M059J (cell line): Measurements from ENCODE around the gene HTR3A. TPM values are rescaled to one million over a fixed set of nuclear protein-coding genes. Genes with fewer than 3 reads are reported as not detected.

ENCODE experiments used
- DNase-seq: peaks from one replicate; pipeline ENCODE4 v3.0.0-alpha.2; 2012; ENCODE audit warnings: low read depth
- total RNA-seq: library from RNA; depleted of rRNA; stranded (reverse); fragments of >200 nt; shearing (Covaris generic); gene quantifications from 2 replicates; pipeline ENCODE4 v1.2.3, GENCODE V29; 2014; rRNA removed

Gene HTR3A
- total RNA-seq, 1 experiment from 2014 or later, result not detected

DNA sequence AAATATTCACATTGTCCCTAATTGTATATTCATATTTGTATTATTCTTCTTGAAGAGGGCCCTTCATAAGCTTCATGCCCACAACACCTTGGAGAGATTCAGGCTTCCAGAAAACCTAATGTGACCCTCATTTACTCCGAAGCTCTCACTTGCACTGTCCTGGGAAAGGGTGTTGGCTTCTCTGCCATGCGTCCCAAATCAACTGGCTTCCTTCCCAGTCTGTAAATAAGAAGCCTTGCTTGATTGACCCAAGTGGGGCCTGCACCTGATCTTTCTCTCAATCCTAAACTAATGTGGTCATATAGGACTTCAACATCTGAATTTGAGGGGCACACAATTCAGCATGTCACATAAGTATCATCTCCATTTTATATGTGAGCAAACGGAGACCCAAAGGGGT lies 44.1 kb downstream of the HTR3A start:
- no peak for DNase-seq

DNA sequence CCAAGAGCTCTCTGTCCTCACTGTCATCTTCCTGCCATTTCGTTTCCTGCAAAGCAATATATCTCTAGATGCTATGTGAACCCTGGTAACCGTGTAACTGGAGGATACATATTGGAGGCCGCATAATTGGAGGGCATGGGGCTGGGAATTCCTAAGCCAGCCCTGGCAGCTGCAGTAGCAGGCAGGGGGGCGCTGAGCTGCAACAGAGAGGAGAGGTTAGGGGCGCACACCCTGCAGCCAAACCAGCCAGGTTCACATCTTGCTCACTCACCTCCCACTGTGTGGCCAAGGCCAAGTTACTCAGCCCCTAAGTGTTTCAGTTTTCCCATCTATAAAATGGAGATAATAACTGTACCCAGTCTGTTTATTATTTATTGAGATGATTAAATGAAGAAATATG lies 44.7 kb downstream of the HTR3A start:
- DNase-seq, result no peak

DNA sequence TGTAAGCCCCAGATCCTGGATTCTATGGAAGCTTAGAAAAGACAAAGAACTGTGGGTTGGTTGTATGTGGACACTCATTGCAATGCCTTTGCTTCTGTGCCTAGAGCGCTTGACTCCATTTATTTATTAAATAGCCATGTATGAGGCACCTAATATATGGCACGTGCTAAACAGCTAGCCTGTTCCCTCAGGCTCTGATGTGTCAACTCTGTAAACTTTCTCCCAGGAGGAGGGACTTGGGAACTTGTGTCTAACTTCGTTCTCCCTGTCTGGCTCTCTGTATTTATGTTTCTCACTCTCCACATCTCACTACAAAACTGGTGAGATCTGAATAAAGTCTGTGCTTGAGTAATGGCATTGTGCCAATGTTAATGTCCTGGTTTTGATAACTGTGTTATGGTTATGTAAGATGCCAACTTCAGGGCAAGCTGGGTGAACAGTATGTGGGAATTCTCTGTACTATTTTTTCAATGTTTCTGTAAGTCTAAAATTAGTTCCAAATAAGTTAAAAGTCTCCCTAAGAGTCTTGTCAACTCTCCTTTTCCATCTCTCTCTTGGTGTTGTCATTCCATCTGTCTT lies 50.5 kb downstream of the HTR3A start:
- DNase-seq, result no peak

DNA sequence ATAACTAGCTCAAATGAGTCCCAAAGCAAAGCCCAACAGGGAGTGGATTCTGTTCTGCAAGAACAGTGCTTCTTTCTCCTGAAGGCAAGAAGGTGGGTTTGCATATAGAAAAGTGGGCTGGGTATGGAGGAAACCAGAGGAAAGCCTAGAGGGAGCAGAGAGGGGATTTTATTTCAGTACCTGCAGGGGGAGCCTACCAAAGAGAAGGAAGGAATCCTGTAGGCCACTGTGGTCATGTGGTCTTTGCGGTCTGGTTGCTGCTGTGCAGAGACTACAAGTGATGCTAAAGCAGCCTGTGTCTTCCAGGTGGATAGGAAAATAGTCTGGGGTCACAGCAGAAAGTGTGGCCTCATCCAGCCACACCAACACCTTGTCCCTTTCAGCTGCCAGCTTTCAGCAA lies 51.4 kb downstream of the HTR3A start:
- peak; percentile 22 for DNase-seq

DNA sequence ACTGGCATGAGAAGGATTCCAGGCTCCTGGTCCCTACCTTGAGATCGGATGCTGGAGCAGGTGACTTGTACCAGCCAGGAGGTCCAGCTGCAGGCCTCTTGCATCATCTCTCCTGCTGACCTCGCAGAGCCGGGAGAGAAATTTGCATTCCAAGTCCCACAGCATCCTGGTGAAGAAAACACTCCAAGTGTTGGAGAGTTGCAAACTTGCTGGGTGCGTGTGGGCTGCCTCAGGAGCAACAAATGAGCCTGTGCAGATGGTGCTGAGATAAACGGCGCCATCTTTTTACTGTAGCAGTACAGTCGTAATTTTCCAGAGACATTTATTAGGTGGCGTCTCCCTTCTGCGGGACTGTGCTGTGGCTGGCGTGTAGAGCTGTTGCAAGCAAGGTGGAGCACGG lies 52.5 kb downstream of the HTR3A start:
- DNase-seq, result no peak

DNA sequence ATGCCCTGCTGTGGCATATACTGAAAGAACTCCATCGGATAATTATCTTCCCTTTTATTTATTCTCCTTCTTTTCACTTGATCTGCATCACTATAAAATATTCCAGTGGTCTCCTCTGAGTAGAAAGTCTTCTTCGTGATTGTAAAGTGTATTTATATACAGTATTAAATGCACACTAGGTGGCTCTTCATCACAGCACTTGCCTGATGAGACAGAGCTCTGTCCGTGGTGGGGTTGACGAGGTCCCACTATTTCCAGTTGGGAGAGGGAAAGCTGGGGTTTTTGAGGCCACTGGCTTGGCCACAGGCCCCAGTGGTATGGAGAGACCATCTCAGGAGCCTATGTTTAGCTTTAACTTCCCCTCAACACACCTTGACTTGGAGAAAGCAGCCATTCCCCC lies 53.0 kb downstream of the HTR3A start:
- DNase-seq, result no peak

DNA sequence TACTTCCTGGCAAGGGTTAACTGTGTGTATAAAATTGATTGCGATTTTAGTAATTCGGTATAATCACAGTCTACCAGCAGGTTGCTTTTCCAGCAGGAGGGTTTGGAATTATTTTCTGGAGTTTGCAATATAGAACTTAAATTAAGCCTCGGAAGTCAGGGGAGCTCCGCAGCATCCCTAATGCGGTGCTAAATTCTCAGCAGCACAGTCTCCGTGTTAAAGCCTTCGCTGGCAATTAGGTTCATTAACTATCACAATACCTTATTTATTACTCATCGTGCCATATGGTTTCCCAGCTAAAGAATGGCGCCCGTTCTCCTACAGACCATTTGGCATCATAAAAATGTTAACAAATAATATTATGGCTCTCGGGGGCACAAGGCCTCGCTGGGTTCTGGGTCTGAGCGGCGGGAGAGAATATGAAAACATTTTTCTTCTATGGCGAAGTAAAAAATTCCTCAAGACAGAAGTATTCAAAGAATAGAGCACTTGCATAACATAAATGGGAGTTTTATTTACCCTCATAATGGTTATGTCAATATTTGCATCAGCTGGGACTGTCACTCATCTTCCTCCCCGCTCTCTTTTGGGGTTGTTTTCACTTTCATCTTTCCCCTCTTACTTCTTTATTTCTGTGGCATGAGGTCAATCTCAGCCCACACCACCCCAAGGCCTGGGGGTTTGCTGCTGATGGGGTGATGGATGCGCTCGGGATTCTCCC lies 56.5 kb downstream of the HTR3A start:
- DNase-seq, result no peak

DNA sequence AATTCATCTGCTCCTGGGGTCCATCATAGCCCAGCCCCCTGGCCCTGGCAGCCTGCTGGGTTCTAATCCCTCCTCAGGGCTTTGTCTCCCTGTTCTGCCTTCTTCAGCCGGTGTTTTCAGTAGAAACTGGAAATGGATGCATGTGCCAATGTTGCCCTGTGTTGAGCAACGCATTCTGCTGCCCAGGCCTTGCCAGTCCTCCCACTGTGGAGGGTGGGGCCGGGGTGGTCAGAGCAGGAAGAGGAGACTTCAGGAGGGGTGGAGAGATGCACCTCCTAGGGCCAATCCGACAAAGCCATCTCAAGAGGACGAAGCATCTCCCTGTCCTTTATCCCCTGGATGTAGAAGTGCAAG lies 57.0 kb downstream of the HTR3A start:
- no peak for DNase-seq

DNA sequence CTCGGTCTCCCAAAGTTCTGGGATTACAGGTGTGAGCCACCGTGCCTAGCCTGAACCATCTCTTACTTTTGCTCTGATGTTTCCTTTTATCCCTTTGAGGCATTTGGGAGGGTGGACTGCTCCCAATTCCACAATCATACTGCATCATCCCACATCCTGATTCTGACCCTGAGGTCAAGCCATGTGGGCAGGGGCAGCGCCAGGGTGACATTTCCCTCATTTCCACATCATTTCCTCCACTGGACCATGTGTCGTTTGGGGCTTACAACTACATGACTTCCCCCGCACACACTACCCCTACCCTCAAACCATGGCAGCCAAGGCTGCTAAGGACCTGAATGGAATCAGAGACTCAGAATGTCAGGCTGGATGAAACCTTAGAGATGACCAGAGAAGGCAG lies 58.2 kb downstream of the HTR3A start:
- no peak for DNase-seq

DNA sequence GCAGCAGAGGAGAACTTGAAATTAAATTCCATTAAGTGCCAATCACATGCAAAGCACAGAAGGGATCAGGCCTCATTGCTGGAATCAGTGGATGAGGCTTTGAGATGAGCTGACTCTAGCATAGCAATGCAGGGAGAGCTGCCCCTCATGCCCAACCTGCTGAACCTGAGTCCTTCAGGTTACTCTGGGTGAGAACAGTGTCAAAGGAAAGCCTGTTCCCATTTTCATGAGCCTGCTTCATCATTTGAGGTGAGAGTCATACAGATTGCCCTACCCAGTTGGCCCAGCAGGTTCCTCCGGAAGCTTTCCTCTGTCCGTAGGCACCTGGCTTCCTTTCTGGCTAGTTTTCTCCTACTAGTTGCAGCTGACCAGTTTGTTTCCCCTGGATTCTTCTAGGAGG lies 58.7 kb downstream of the HTR3A start:
- no peak for DNase-seq

DNA sequence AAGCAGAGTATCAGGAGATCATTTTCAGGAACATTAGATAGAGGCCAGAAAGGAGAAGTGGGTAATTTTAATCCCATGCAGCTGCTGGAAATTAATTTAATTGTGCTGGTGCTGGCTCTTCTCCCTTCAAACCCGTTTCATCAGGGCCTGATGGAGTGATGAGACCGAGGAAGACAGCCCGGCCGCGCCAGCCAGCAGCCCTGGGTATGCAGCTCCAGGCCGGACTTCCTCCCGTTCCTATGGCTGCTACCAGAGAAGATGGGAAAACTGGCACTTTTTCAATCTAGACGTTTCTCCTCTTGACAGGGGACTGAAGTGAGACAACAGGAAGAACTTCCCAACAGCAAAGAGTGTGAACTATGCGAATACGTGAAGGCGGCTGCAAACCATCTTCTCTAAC lies 60.0 kb downstream of the HTR3A start:
- DNase-seq, result no peak

DNA sequence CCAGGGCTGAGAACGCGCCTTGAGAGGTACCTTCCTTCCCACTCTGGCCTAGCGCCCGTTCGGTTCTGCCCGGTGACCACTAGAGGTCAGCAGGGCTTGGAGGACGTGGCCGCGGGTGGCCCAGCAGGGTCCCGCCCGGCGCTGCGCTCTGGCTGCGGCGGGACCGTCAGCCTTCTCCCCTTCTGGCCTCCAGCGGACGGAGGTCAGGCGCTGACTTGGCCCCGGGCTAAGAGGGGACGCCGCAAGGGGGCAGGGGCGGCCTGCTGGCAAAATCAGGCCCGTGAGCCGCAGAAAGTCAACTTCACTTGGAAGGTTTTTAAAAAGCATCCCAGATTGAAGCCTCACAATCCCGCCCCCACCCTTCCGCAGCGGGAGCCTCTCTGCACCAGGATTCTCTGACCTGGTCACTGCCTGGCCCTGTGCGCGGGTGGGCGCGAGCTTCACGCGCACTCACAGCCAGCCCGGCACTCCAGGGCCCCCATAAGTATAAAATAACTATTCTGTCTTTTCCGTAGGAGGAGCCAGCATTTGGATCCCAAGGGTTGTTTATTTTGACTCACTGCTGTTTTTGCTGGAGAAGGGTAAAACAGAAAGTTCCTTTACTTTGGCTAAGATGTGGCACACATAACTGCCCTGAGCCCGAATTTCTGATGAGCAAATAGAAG lies 61.4 kb downstream of the HTR3A start:
- DNase-seq, result peak; percentile 52

DNA sequence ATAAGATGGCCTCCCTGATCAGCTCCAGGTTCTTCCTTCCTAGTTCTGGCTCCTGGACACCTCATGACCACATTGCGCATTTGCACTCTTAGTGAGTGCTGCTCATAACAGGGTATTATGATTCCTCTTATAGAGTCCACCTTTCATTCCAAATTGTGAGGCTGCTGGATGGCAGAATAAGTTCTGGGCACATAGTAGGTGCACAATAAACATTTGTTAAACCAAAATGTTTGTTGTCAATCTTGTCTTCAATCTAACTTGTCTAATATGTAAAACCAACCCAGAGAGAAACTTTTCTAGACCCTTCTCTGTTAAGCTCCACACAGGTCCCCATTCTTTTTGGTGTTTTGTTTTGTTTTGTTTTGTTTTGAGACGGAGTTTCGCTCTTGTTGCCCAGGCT lies 62.0 kb downstream of the HTR3A start:
- DNase-seq, result no peak

DNA sequence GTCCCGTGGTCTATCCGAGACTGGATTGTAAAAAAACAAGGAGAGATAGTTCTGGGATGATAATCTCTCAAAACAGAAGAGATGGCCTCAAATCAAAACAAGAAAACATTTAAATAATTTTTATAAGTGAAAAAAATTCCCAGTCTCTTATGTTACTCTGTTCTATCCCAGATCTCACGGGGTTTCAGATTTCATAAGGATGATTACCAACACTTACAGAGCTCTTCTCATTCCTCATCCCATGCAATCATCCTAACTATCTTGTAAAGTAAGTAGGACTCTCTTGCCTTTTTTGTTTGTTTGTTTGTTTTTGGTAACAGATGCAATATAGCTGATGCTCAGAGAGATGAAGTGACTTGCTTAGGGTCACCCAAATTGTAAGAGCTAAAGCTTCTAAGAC lies 64.6 kb downstream of the HTR3A start:
- no peak for DNase-seq

Other genes starting within 250 kb of the HTR3A start
- gene ZW10, start 201.4 kb upstream of the HTR3A start, total RNA-seq, result 32.8 and 43.2 TPM in 2 replicates
- not detected in 2 replicates for gene CLDN25, start 195.3 kb upstream of the HTR3A start, total RNA-seq
- 29.7 and 39.0 TPM in 2 replicates for gene USP28, start 99.5 kb upstream of the HTR3A start, total RNA-seq
- not detected in 2 replicates for gene HTR3B, start 70.3 kb upstream of the HTR3A start, total RNA-seq
- gene ZBTB16, start 84.6 kb downstream of the HTR3A start, total RNA-seq, result not detected in 2 replicates